Lung (tissue), 12 donors: ENCODE measurements around the gene CERS5. TPM values are rescaled to one million over a fixed set of nuclear protein-coding genes. Genes with fewer than 3 reads are reported as not detected.
"Not testable (repeated sequence)": the region's sequence is repeated elsewhere in the genome, so short reads cannot be mapped to it uniquely, and the experiment has no call there.

ENCODE experiments used
- ATAC-seq: fragments of 200-7000 bp; cut with Tn5 transposase; one replicate; pipeline ENCODE4 v1.9.1; 2020; ENCODE audit warnings: moderate number of reproducible peaks; ENCODE audit not compliant: insufficient read depth, low FRiP score
- DNase-seq, 3 donors: peaks; one replicate each; pipeline ENCODE4 v3.0.0-alpha.2; 2013 to 2017
- H3K27ac ChIP-seq, 2 donors: one replicate each; pipeline ENCODE4 v1.5.1; 2013; ENCODE audit warnings: mild to moderate bottlenecking in 2 of 2, moderate library complexity in 2 of 2, control low read depth in 1 of 2, inconsistent platforms in 1 of 2, low read depth in 1 of 2, low read length in 1 of 2
- H3K27me3 ChIP-seq, 3 donors: one replicate each; pipeline ENCODE4 v1.5.1; 2013; ENCODE audit warnings: low read length in 2 of 3; ENCODE audit not compliant: control insufficient read depth in 3 of 3, insufficient read depth in 3 of 3
- H3K36me3 ChIP-seq, 4 donors: one replicate each; pipeline ENCODE4 v1.5.1; 2013; ENCODE audit warnings: low read length in 4 of 4, mild to moderate bottlenecking in 1 of 4, moderate library complexity in 1 of 4; ENCODE audit not compliant: control insufficient read depth in 4 of 4, insufficient read depth in 4 of 4
- H3K4me1 ChIP-seq, 5 donors: one replicate each; pipeline ENCODE4 v1.5.1; 2013; ENCODE audit warnings: low read length in 5 of 5, mild to moderate bottlenecking in 2 of 5, moderate library complexity in 1 of 5; ENCODE audit not compliant: control insufficient read depth in 5 of 5, insufficient read depth in 5 of 5
- H3K4me3 ChIP-seq: one replicate; pipeline ENCODE4 v1.5.1; 2013; ENCODE audit warnings: mild to moderate bottlenecking, control low read depth, moderate library complexity
- H3K9ac ChIP-seq, 2 donors: one replicate each; pipeline ENCODE4 v1.5.1; 2013; ENCODE audit warnings: low read length in 2 of 2, control low read depth in 1 of 2; ENCODE audit not compliant: insufficient read depth in 1 of 2
- H3K9me3 ChIP-seq, 4 donors: one replicate each; pipeline ENCODE4 v1.5.1; 2013; ENCODE audit warnings: low read length in 3 of 4, mild to moderate bottlenecking in 1 of 4, moderate library complexity in 1 of 4; ENCODE audit not compliant: control insufficient read depth in 4 of 4, insufficient read depth in 3 of 4
- WGBS, 2 donors: extraction: QIAGEN DNeasy Blood & Tissue Kit; methylation state at CpG; one replicate each; pipeline ENCODE4 v1.1.7; 2013; 5-methylcytosine and 5-hydroxymethylcytosine counted together
- polyA plus RNA-seq, 2 donors: library from polyadenylated mRNA; stranded (reverse); fragments of 200-250 nt; gene quantifications; one replicate each; pipeline ENCODE4 v1.2.1, GENCODE V29; 2013
- total RNA-seq, 2 donors: library from RNA; depleted of rRNA in 1 of 2; stranded (reverse); fragments of >200 nt in 1 of 2; gene quantifications; one replicate each; pipeline ENCODE4 v1.2.1, GENCODE V29; 2014 to 2021
- TF ChIP-seq, protein P1 (sequence below): IDR thresholded peaks from 2 replicates; pipeline ENCODE4 v1.5.1; 2012; ENCODE audit warnings: mild to moderate bottlenecking; ENCODE audit errors: control extremely low read depth, extremely low read depth
- donor health status: control.
- donor health status: control.
- donor health status: Bipolar disorder and iron deficiency.
- donor health status: healthy.
- donor health status: DM: yes; HTN: yes; CAD: no.

The CERS5 gene
- total and polyA plus RNA-seq, 4 donors = 32.6 to 54.0 (median 37.8) TPM

DNA sequence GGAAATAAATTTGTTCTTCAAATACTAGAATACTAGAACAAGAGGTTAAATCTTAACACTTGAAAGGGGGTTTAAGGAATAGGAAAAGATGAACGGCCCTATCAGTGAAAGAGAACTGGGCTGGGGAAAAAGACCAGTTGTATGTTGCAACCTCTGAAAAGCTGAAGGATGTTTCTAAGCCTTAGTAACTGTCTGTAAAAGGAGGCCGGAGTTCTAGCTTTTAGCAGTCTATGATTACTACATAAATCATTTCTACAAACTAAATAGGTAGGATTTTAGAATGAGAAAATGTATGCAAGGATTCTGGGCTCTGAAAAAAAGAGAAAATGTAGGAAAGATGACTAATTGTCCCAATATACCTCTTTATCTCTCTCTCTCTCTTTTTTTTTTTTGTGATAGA lies 4.9 kb downstream of the CERS5 start:
- Histone ChIP-seq H3K36me3 (no peaks in the 10 kb centered on the region), H3K4me3 (no peak overlapping the region), H3K9me3 (no peaks in the 10 kb centered on the region), H3K27ac (no peak overlapping the region), H3K4me1 (peaks cover 0 to 7% (median 3%) of the 10 kb centered on the region in 5 donors), H3K9ac (no peak overlapping the region), H3K27me3 (no peaks in the 10 kb centered on the region)
- no peak for ATAC-seq
- no peak for DNase-seq
- WGBS, 2 donors = 27 to 55% methylated on average over 2 of the region's 2 CpGs
- TF ChIP-seq, protein P1, sequence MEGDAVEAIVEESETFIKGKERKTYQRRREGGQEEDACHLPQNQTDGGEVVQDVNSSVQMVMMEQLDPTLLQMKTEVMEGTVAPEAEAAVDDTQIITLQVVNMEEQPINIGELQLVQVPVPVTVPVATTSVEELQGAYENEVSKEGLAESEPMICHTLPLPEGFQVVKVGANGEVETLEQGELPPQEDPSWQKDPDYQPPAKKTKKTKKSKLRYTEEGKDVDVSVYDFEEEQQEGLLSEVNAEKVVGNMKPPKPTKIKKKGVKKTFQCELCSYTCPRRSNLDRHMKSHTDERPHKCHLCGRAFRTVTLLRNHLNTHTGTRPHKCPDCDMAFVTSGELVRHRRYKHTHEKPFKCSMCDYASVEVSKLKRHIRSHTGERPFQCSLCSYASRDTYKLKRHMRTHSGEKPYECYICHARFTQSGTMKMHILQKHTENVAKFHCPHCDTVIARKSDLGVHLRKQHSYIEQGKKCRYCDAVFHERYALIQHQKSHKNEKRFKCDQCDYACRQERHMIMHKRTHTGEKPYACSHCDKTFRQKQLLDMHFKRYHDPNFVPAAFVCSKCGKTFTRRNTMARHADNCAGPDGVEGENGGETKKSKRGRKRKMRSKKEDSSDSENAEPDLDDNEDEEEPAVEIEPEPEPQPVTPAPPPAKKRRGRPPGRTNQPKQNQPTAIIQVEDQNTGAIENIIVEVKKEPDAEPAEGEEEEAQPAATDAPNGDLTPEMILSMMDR = no peak

DNA sequence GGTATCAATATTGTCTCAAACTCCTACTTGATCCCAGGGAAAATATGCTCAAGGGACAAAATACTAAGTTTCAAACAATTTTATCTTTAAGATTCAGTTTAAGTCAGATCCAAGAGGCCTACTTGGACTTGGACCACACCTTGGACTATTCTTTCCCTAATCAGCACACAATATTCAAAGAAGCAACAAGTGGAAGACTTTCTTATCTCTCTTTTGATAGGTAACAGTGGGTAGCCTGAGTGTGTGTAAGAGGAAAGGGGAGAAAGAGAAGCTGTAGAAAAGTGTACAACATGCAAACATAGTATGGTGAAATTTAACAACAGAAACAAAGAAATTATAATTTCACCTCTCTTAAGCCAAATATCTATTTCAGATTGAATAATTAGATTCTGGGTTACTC lies 6.5 kb downstream of the CERS5 start:
- TF ChIP-seq, protein P1 = no peak
- no peak for DNase-seq
- Histone ChIP-seq H3K9ac (no peak overlapping the region), H3K27me3 (no peaks in the 10 kb centered on the region), H3K4me1 (peaks cover 0 to 3% (median 1%) of the 10 kb centered on the region in 5 donors), H3K27ac (no peak overlapping the region), H3K4me3 (no peak overlapping the region), H3K36me3 (peaks cover 0 to 3% (median 0%) of the 10 kb centered on the region in 4 donors), H3K9me3 (no peaks in the 10 kb centered on the region)
- no peak for ATAC-seq

DNA sequence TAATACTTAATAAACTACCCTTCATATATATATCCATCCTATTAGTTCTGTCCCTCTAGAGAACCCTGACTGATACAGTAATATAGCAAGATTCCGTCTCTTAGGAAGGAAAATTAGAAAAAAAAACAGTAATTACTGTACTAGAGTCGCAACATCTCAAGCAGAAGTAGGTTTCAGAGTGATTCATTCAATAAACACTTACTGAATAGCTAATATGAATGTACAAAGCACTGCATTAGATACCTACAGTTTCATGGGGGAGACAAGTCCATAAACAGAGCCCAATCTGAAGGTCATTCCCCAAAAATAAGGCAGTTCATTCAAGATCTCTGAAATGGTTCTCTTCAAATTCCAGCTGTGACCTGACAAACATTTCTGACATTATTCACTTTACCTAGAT lies 9.9 kb downstream of the CERS5 start:
- WGBS, 2 donors = 66 to 91% methylated on average over 2 of the region's 2 CpGs
- no peaks in the 10 kb centered on the region for H3K9me3 ChIP-seq
- ATAC-seq (no peak), DNase-seq (no peak)
- no peak overlapping the region for H3K4me3 ChIP-seq
- no peak overlapping the region for H3K9ac ChIP-seq
- no peaks in the 10 kb centered on the region for H3K27me3 ChIP-seq
- H3K27ac ChIP-seq = no peak overlapping the region
- peaks cover 0 to 2% (median 0%) of the 10 kb centered on the region in 5 donors for H3K4me1 ChIP-seq
- TF ChIP-seq, protein P1 = no peak
- H3K36me3 ChIP-seq = peaks cover 0 to 5% (median under 1%) of the 10 kb centered on the region in 4 donors

DNA sequence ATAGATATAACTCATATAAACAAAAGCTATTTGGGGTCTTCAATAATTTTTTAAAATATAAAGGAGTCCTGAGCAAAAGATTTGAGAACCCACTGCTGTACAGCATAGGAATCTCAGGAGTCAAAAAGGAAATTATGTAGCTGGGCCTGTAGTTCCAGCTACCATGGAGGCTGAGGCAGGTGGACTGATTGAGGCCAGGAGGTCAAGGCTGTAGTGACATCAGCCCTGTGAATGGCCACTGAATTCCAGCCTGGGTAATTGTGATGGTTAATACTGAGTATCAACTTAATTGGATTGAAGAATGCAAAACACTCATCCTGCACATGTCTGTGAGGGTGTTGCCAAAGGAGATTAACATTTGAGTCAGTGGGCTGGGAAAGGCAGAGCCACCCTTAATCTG lies 10.5 kb downstream of the CERS5 start:
- H3K36me3 ChIP-seq = peaks cover 0 to 5% (median under 1%) of the 10 kb centered on the region in 4 donors
- H3K9ac ChIP-seq = no peak overlapping the region
- H3K4me3 ChIP-seq = no peak overlapping the region
- TF ChIP-seq, protein P1 = no peak
- DNase-seq = no peak
- no peaks in the 10 kb centered on the region for H3K9me3 ChIP-seq
- no peak for ATAC-seq
- peaks cover 0 to 2% (median 0%) of the 10 kb centered on the region in 5 donors for H3K4me1 ChIP-seq
- H3K27me3 ChIP-seq = no peaks in the 10 kb centered on the region
- no peak overlapping the region for H3K27ac ChIP-seq

DNA sequence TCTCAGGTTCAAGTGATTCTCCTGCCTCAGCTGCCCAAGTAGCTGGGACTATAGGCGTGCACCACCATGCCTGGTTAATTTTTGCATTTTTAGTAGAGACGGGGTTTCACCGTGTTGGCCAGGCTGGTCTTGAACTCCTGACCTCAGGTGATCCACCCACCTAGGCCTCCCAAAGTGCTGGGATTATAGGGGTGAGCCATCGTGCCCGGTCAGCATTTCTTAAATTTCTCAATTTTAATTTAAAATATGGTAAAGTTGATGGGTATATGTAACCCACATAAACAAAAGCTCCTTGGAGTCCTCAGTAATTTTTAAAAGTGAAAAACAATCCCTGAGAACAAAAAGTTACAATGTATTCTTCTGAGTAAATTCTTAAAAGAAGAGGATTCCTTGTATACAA lies 12.2 kb downstream of the CERS5 start:
- ATAC-seq, H3K36me3 ChIP-seq, DNase-seq, H3K4me3 ChIP-seq, H3K4me1 ChIP-seq, H3K9me3 ChIP-seq, H3K27me3 ChIP-seq, H3K9ac ChIP-seq, H3K27ac ChIP-seq: not testable (repeated sequence)
- 91 to 97% methylated on average over 5 of the region's 5 CpGs for WGBS, 2 donors
